DOHH2 (cell line): ENCODE measurements around the gene SURF2.

Source experiments
- H3F3A ChIP-seq: fragments of 200-600 bp; sonication (generic), shearing (Covaris generic); 2 replicates; pipeline ENCODE4 v1.6.0; 2016; ENCODE audit warnings: antibody characterized with exemption, mild to moderate bottlenecking; ENCODE audit not compliant: control insufficient read depth, insufficient read depth
- H3K27ac ChIP-seq: fragments of 200-600 bp; sonication (generic); 2 replicates; pipeline ENCODE4 v1.5.1; 2014; ENCODE audit warnings: low read depth, mild to moderate bottlenecking, low read length, moderate library complexity
- H3K27me3 ChIP-seq: fragments of 200-600 bp; sonication (generic); 2 replicates; pipeline ENCODE4 v1.6.1; 2014; ENCODE audit warnings: mild to moderate bottlenecking, low read length, mixed read lengths; ENCODE audit not compliant: control insufficient read depth
- H3K36me3 ChIP-seq: fragments of 200-600 bp; sonication (generic); 2 replicates; pipeline ENCODE4 v1.6.1; 2014; ENCODE audit warnings: mild to moderate bottlenecking, low read length, moderate library complexity, mixed read lengths; ENCODE audit not compliant: control insufficient read depth
- H3K4me1 ChIP-seq: fragments of 200-600 bp; sonication (generic); 2 replicates; pipeline ENCODE4 v1.6.1; 2014; ENCODE audit warnings: mild to moderate bottlenecking, low read length, mixed read lengths; ENCODE audit not compliant: control insufficient read depth
- H3K4me2 ChIP-seq: fragments of 200-600 bp; sonication (generic); 2 replicates; pipeline ENCODE4 v1.6.0; 2014; ENCODE audit warnings: mild to moderate bottlenecking, low read length, moderate library complexity
- H3K4me3 ChIP-seq: fragments of 200-600 bp; sonication (generic); 2 replicates; pipeline ENCODE4 v1.5.1; 2014; ENCODE audit warnings: mild to moderate bottlenecking, low read length, mixed read lengths
- H3K79me2 ChIP-seq: fragments of 200-600 bp; sonication (generic); 2 replicates; pipeline ENCODE4 v1.6.1; 2014; ENCODE audit warnings: mild to moderate bottlenecking, low read length, mixed read lengths; ENCODE audit not compliant: control insufficient read depth
- H3K9me2 ChIP-seq: fragments of 200-600 bp; sonication (generic); replicated peaks from 2 replicates; pipeline ENCODE4 v1.6.1; 2014; ENCODE audit warnings: mild to moderate bottlenecking, low read length, mixed read lengths; ENCODE audit not compliant: control insufficient read depth
- H3K9me3 ChIP-seq: fragments of 200-600 bp; sonication (generic); 2 replicates; pipeline ENCODE4 v1.6.1; 2014; ENCODE audit warnings: antibody characterized with exemption, low read length, mixed read lengths; ENCODE audit not compliant: control insufficient read depth, insufficient read depth
- H4K20me1 ChIP-seq: fragments of 200-600 bp; sonication (generic); 2 replicates; pipeline ENCODE4 v1.6.0; 2014; ENCODE audit warnings: low read depth, mild to moderate bottlenecking, antibody characterized with exemption, low read length, moderate library complexity; ENCODE audit not compliant: control insufficient read depth, insufficient read depth
- EZH2phosphoT487 ChIP-seq: fragments of 200-600 bp; sonication (generic); IDR thresholded peaks from 2 replicates; pipeline ENCODE4 v1.6.1; 2017; ENCODE audit warnings: borderline replicate concordance, mild to moderate bottlenecking, antibody characterized with exemption, low read length, moderate library complexity, mixed read lengths
- TF ChIP-seq, protein P1 (sequence below): fragments of 200-600 bp; sonication (generic); IDR thresholded peaks from one replicate; pipeline ENCODE4 v1.5.1; 2014; ENCODE audit warnings: antibody characterized with exemption, mild to moderate bottlenecking, low read depth, low read length; ENCODE audit not compliant: poor library complexity, severe bottlenecking

SURF2 gene

DNA sequence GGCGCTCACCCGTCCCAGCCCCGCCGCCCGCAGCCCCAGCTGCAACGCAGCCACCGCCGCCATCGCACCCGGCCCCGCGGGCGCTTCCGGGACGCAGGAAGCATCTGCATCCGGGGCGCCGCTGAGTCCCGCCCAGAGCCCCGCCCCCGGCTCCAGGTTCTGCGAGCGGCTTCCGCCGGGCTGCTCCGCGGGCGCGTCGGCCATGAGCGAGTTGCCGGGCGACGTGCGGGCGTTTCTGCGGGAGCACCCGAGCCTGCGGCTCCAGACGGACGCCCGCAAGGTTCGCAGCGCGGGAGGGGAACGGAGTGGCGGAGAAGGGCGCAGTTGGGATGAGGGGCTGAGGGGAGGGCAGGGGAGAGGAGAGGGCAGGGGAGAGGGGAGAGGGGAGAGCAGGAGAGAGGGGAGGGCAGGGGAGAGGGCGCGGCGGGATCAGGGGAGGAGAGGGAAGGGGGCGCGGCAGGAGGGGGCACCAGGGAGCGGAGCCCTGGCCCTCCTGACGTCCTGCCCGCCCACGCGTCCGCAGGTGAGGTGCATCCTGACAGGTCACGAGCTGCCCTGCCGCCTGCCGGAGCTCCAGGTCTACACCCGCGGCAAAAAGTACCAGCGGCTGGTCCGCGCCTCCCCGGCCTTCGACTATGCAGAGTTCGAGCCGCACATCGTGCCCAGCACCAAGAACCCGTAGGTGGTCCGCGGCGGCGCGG, at the start of gene SURF2, which contains the start of gene SURF1:
Gene SURF2 (plus strand): TSS at position 160 of the 701 bp plus-strand sequence. CDS start 43 bp downstream, at position 203.
Gene SURF1 (minus strand): TSS at position 97 of the 701 bp plus-strand sequence. CDS start 34 bp downstream, at position 63.
- H3K4me2 ChIP-seq, result peak within 1 kb of the TSS; percentile 91
- H3F3A ChIP-seq, result peaks cover 46% of the 10 kb centered on the region
- H4K20me1 ChIP-seq, result no peaks in the 10 kb centered on the region
- H3K27ac ChIP-seq, result peak within 1 kb of the TSS; percentile 58
- H3K4me1 ChIP-seq, result peaks cover 34% of the 10 kb centered on the region
- no peaks in the 10 kb centered on the region for H3K27me3 ChIP-seq
- peaks cover 50% of the 10 kb centered on the region for H3K36me3 ChIP-seq
- no peaks in the 10 kb centered on the region for H3K9me2 ChIP-seq
- peaks cover 31% of the 10 kb centered on the region for H3K79me2 ChIP-seq
- no peaks in the 10 kb centered on the region for H3K9me3 ChIP-seq
- peak within 1 kb of the TSS; percentile 95 for H3K4me3 ChIP-seq
- no peak for TF ChIP-seq EZH2phosphoT487
- TF ChIP-seq, protein P1, sequence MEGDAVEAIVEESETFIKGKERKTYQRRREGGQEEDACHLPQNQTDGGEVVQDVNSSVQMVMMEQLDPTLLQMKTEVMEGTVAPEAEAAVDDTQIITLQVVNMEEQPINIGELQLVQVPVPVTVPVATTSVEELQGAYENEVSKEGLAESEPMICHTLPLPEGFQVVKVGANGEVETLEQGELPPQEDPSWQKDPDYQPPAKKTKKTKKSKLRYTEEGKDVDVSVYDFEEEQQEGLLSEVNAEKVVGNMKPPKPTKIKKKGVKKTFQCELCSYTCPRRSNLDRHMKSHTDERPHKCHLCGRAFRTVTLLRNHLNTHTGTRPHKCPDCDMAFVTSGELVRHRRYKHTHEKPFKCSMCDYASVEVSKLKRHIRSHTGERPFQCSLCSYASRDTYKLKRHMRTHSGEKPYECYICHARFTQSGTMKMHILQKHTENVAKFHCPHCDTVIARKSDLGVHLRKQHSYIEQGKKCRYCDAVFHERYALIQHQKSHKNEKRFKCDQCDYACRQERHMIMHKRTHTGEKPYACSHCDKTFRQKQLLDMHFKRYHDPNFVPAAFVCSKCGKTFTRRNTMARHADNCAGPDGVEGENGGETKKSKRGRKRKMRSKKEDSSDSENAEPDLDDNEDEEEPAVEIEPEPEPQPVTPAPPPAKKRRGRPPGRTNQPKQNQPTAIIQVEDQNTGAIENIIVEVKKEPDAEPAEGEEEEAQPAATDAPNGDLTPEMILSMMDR, result peak; percentile 14

DNA sequence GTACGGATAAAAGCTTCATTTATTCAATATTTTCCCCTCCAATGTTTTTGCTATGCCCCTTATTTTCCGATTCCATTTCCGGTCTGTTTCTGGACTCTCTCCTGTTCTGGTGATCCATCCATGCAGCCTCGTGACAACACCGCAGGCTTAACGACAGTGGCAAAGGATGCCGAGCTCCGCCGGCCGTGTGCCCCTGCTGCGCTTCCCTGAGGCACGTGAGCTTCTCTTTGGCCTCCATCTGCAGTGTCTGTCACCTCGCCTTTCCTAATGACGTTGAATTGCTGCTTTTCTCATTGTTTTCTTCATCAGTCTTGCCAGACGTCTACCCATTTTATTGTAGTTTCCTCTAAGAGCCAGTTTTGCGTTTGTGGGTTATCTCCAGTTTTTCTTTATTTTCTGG, 49.0 kb upstream of the SURF2 start:
- H3K79me2 ChIP-seq, result no peaks in the 10 kb centered on the region
- H3K4me1 ChIP-seq, result no peaks in the 10 kb centered on the region
- TF ChIP-seq, protein P1, result no peak
- no peak for TF ChIP-seq EZH2phosphoT487

GRCh38 chr9:133309608-133310007, 46.7 kb upstream of the SURF2 start:
- H3K27me3 ChIP-seq, result no peaks in the 10 kb centered on the region
- H3K4me1 ChIP-seq, result no peaks in the 10 kb centered on the region
- H3K9me3 ChIP-seq, result no peaks in the 10 kb centered on the region
- no peaks in the 10 kb centered on the region for H4K20me1 ChIP-seq
- no peak overlapping the region for H3K4me3 ChIP-seq
- no peaks in the 10 kb centered on the region for H3F3A ChIP-seq
- H3K9me2 ChIP-seq, result no peaks in the 10 kb centered on the region
- no peak overlapping the region for H3K27ac ChIP-seq
- H3K4me2 ChIP-seq, result no peak overlapping the region
- no peaks in the 10 kb centered on the region for H3K36me3 ChIP-seq
- no peak for TF ChIP-seq EZH2phosphoT487
- TF ChIP-seq, protein P1, result no peak
- H3K79me2 ChIP-seq, result no peaks in the 10 kb centered on the region

More for the DNA sequence above, 49.0 kb upstream of the SURF2 start:
- no peaks in the 10 kb centered on the region for H3F3A ChIP-seq
- no peaks in the 10 kb centered on the region for H3K9me3 ChIP-seq
- no peak overlapping the region for H3K4me3 ChIP-seq
- H3K9me2 ChIP-seq, result no peaks in the 10 kb centered on the region
- H3K36me3 ChIP-seq, result no peaks in the 10 kb centered on the region
- H3K27ac ChIP-seq, result no peak overlapping the region
- no peak overlapping the region for H3K4me2 ChIP-seq
- no peaks in the 10 kb centered on the region for H3K27me3 ChIP-seq
- H4K20me1 ChIP-seq, result no peaks in the 10 kb centered on the region
